HG03175 (cell line): Measurements from ENCODE around the gene CDK16.

Experiments used
- ATAC-seq: cut with Tn5 transposase; IDR thresholded peaks from one replicate; pipeline ENCODE4 v1.9.1; 2021; ENCODE audit warnings: mild to moderate bottlenecking, moderate library complexity; ENCODE audit not compliant: unreplicated experiment

CDK16 gene

DNA sequence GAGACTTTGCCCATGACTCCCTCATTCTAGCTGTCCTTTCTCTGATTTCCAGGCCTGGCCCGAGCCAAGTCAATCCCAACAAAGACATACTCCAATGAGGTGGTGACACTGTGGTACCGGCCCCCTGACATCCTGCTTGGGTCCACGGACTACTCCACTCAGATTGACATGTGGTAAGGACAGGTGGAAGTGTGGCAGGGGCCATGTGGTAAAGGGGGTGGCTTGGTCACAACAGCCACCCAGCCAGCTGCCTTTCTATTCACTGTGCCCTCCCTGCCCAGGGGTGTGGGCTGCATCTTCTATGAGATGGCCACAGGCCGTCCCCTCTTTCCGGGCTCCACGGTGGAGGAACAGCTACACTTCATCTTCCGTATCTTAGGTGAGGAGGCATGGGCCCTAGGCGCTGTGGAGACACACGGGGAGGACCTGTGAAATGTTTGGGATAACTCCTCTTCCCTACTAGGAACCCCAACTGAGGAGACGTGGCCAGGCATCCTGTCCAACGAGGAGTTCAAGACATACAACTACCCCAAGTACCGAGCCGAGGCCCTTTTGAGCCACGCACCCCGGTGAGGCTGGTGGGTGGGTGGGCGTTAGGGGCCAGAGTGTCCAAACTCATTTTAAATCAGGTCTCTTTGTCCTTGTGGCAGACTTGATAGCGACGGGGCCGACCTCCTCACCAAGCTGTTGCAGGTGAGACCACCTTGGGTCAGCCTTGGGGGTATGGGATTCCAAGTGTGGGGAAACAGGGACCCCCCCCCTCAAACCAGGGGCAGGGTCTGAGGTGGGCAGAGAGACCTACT is 8.3 kb downstream of the CDK16 start:
- ATAC-seq, result no peak

DNA sequence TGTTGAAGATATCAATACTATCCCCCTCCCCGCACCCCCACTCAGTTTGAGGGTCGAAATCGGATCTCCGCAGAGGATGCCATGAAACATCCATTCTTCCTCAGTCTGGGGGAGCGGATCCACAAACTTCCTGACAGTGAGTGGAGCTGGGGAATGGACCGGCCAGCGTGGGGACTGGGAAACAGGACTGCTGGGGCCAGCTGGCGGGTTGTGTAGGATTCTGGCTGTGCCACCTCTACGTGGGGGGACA is 8.8 kb downstream of the CDK16 start:
- ATAC-seq, result no peak

DNA sequence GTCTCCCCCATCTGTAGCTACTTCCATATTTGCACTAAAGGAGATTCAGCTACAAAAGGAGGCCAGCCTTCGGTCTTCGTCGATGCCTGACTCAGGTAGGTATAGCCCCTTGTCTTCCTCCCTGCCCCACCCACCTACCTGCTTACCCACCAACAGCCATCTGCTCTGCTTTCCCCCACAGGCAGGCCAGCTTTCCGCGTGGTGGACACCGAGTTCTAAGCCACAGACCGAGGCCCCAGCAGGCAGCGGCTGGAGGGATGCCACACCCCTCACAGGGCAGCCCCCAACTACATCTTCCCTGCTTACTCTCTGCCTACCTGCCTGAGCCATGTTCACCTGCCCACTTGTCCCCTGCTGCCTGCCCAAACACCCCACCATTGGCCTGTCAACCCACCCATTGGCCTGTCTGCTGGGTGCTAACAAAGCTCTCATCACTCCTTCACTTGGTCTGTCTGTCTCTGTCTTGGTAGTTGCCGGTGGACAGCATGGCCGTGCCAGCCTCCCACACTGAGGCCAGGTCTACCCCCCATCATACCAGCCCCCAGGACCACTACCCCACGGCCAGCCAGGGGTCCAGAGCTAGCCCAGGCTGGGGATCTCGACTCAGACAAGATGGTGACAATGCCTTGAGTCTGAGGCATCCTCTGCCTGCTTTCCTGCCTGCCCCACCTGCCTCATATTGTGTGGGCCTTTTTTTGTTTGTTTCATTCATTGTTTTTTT is 10.2 kb downstream of the CDK16 start:
- no peak for ATAC-seq

DNA sequence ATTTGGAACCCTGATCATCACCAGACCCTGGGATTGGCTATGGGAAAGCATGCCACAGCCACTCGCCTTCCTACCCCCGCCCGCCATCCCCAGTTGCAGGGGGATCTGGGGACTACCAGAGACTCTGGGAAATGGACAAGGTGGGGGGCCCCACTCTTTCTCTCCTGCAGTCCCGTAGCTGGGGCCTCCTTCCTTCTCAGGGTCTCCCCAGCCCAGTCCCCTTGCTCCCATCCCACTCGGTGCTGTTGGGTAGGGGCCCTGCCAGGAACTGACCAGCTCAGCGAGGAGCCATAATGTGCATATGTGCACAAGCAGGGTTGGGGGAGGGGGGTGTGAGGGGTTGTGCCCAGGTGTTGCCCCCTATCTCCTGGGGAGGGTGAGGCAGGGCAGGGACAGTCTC is 10.9 kb downstream of the CDK16 start:
- ATAC-seq, result no peak

DNA sequence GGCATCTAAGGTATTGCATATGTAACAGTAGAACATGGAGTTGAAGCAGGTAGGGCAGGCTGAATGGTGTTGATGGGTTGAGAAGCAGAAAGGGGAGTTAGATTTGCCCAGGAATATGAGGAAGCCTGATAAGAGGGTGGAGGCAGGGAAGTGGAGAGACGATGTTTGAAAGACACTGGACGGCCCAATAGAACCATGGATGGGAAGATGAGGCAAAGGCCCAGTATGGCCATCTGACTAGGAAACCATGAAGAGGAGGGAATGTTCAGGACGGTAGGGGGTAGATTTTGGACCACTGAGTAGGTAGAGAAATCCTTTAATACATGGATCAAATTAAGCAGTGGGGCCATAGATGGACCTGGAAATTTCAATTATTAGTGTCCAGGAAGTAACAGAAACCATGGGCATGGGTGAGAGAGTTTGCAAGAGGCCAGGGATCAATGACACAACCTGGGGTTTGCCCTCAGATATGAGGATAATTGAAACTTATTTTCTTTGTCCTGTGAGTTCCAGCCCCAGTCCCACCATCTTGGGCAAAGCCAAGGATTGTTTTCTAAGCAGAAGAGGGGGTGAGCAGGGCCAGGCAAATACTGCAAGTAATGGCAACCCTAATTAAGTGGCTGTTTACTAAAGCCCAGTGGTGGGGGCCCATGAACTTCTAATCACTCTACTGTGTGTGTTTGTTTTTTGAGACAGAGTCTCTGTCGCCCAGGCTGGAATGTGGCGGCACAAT is 11.8 kb downstream of the CDK16 start:
- ATAC-seq, result no peak

DNA sequence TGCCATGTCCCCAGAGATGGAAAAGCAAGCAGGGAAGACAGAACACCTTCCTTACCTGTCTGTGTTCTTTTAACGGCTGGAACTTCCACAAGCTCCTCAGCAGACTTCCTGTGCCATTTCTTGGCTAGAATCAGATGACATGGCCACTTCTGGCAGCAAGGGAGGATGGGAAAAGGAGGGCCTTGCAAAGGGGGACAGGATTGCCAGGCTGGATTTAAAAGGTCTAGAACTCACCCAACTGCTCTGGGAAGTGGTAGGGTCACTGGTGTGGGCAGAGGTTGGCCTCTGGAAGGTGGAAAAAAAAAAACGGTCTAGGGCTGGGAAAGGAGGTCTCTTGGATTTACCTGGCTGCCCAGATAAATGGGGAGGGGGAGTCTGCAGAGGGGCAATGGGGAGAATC is 12.7 kb downstream of the CDK16 start:
- no peak for ATAC-seq

DNA sequence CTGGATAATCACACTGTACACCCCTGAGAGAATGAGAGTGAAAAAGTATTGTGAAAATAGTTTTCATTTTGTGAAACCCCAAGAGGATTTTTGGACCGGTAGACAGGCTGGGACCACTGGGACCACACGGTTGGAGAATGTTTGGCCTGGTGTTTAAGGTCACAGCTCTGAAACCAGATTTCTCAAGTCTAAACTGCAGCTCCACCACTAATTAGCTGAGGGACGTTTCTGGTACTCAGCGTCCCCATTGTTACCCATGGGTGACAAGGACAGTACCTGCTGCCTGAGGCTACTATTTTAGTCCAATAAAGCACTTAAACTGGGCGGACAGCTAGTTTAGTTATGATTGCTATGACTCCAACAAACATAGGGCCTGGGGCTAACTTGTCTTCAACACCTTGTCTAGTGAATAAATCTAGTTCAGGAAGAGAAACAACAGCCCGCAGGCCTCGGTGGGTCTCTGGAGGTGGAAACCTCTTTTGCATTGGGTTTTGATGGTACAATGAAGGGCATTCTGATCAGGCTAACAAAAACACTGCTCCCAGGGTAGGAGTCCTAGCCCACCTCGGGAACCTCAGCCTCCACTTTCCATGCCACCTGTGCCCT is 13.8 kb downstream of the CDK16 start:
- ATAC-seq, result no peak

DNA sequence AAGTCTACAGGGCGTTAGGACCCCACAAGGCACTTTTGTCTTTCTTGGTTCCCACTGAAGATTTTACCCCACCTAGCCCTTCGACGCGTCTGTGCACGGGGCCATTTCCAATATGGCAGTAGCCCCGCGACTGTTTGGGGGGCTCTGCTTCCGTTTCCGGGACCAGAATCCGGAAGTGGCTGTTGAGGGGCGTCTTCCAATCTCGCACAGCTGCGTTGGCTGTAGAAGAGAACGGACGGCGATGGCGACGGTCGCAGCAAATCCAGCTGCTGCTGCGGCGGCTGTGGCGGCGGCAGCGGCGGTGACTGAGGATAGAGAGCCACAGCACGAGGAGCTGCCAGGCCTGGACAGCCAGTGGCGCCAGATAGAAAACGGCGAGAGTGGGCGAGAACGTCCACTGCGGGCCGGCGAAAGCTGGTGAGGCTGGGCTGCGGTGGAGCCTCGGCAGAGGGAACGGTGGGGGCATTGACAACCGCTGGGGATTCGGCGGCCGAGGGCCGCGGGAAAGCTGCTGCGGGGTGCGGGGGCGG is 14.4 kb downstream of the CDK16 start, which contains the start of gene USP11:
Gene USP11 (plus strand): TSS at position 207 of the 530 bp plus-strand sequence. CDS start 35 bp downstream, at position 242.
- no peak for ATAC-seq

DNA sequence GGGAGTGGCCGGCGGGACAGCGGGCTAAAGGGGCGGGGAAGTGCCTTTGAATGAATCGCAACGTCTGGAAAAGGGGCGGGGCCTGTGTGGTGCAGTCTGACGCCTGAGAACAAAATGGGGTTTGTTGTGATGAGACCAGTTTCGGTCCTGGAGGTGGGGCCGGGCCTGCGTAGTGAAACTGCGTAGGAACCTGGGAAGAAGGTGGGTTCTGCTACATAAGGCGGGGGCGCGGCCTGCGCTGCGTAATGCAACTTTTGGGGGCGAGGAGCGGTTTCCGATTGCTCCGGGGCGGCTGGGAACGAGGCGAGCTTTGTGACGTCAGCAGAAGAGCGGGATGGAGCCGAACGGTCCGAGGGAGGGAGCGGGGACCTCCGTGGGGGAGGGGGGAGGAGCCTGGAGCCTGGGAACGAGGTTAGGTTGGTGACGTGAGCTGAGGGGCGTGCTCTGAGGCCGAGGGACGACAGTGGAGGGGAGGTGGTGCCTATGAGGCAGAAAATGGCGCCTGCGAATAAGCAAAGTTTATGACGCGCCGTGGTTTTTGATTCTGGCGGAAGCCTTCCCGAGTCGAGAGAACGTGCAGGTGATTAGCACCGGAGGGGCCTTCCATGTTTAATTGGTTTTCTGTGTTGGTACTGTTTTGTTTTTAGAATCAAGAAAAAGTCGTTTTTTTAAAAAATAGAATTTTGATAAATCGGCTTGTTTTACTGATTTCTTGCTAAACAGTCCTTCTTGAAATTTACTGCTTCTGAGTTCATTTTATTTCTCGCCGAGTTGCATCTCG is 15.0 kb downstream of the CDK16 start:
- peak; percentile 86 for ATAC-seq

DNA sequence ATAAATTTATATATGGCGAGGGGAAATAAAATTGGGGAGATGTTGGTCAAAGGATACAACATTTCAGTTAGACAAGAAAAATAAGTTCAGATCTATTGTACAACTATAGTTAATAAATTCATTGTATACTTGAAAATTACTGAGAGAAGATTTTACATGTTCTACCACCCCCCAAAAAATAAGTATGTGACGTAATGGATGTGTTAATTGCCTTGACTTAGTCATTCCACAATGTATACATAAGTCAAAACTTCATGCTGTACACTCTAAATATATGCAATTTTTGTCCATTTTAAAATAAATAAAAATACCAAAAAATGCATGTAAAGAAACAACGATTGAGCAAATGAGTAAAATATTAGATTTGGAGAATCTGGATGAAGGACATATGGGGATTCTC is 16.1 kb downstream of the CDK16 start:
- ATAC-seq, result no peak

DNA sequence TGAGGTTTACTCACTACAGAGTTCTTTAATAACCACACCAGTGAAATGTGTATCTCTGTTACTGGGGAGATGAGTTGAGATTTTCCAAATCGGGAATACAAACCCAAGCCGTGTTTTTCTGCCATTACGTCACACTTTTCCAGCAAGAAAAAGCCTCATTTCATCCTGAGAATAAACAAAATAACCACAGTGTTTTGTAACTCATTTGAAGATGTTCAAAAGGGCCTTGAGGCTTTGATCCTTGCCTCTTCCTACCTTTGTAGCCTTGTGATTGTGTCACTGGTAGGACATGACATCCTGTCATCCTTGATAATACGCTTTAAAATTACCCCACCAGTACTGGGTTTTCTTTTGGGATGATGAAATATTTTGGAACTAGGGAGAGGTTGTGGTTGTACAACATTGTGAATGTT is 17.2 kb downstream of the CDK16 start:
- no peak for ATAC-seq

DNA sequence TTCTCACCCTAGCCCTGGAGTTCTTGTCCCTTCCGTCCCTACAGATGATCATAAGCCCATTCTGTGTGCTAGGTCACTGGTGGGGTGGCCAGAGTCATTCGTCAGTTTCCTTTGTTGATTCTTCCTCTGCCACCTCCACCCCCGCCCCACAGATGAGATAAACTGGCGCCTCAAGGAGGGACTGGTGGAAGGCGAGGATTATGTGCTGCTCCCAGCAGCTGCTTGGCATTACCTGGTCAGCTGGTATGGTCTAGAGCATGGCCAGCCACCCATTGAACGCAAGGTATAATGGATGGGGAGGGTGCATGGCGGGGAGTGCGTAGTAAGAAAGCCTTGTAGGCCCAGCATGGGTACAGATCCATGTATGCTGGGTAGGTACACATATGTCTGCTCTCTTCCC is 20.7 kb downstream of the CDK16 start:
- no peak for ATAC-seq

DNA sequence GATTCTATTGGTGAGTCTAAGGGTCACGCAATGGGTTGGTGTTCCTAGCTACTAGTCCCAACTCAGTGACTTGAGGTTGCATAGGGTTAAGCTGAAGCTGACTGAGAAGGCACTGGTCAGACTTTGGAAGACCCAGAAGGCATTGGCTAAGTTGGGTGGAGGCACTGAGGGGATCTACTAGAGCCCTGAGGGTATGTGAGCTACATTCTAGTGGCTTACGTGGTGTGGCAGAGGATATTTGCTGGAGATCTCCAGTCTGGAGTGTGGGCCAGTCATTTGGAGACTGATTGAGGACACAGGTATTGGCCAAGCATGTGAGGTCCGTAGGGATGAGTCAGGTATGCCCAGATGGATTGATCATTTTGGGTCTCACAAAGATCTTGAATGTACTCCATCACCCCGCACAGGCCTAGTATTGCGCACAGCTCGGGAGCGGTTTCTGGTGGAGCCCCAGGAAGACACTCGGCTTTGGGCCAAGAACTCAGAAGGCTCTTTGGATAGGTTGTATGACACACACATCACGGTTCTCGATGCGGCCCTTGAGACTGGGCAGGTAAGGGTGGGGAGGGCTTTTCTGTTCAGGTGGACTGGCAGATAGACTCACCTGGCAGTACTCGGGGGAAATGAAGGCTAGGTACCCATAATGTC is 21.5 kb downstream of the CDK16 start:
- no peak for ATAC-seq

DNA sequence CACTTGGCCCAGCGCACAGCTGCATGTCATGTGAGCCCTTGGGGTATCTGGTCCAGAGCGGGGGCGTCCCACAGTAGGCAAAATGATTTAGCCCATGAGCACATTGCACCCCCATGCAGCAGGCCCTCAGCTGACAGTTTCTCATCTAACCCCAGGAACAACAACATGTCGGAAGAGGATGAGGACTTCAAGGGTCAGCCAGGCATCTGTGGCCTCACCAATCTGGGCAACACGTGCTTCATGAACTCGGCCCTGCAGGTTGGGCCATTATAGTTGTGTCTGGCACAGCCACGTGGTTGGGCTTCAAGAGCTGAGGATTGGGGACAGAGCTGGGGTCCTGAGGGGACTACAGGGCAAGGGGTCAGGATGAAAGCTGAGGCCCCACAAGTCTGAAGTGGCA is 22.1 kb downstream of the CDK16 start:
- ATAC-seq, result no peak

DNA sequence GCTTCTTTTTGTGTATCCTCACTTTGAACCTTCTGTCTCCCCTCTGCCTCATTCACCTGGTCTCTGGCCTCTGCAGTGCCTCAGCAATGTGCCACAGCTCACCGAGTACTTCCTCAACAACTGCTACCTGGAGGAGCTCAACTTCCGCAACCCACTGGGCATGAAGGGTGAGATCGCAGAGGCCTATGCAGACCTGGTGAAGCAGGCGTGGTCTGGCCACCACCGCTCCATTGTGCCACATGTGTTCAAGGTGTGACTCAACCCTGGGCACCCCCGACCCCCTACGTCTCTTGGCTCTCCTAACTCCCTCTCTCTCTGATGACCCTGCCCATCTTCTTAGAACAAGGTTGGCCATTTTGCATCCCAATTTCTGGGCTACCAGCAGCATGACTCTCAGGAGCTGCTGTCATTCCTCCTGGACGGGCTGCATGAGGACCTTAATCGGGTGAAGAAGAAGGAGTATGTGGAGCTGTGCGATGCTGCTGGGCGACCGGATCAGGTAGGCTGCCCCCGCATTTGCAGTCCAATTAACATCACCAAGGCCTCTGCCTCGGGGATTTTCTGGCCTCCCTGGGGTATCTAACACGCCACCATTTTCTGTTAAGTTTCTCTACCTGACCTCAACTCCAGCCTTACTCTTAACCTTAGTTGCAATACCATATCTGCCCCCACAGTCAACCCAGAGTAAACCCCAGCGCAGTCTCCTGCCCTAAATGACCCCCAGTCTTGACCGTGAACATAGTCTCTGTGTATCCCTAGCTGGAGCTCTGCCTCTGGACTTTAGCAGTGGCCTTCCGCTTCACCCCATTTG is 22.9 kb downstream of the CDK16 start:
- no peak for ATAC-seq

DNA sequence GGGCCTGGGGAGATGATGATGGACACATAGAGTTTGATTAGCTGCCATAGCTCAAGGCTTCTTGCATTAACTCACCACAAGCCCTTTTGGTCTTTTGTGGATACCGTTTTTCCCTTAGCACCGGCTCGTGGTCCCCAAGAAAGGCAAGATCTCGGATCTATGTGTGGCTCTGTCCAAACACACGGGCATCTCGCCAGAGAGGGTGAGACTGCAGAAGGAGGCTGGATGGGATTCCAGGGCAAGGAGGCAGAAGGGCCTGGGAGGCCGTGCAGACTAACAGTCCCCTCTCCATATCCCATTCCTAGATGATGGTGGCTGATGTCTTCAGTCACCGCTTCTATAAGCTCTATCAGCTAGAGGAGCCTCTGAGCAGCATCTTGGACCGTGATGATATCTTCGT is 23.8 kb downstream of the CDK16 start:
- ATAC-seq, result no peak

DNA sequence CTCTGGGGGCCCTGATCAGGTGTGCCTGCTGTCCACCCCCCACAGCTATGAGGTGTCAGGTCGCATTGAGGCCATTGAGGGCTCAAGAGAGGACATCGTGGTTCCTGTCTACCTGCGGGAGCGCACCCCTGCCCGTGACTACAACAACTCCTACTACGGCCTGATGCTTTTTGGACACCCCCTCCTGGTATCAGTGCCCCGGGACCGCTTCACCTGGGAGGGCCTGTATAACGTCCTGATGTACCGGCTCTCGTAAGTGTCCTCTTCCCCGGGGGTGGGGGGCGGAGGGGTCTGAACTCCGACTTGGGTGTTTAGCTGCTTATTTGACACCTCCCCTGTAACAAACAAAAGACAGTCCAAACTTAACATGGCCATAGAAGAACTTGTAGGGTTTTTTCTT is 24.9 kb downstream of the CDK16 start:
- no peak for ATAC-seq

DNA sequence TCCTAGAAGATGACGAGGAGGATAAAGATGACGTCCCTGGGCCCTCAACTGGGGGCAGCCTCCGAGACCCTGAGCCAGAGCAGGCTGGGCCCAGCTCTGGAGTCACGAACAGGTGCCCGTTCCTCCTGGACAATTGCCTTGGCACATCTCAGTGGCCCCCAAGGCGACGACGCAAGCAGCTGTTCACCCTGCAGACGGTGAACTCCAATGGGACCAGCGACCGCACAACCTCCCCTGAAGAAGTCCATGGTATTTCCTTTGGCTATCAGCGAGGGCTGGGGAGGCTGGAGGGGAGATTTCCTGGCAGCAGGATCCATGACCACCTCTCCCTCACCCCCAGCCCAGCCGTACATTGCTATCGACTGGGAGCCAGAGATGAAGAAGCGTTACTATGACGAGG is 26.2 kb downstream of the CDK16 start:
- ATAC-seq, result no peak

DNA sequence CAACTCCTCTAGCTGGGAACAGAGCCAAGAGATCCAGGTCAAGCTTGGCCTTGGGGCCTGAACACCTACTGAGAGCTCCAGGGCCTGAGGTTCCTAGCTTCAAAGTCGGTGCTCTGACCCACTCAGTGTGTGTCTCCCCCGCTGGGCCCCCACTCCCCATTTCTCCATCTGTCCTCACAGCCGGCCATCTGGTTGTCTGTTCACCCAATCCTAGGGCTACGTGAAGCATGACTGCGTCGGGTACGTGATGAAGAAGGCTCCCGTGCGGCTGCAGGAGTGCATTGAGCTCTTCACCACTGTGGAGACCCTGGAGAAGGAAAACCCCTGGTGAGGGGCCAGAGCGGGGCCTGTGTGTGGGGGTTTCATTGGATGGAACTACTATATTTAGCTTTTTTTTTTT is 26.7 kb downstream of the CDK16 start:
- ATAC-seq, result no peak
